GM12875 (cell line): ENCODE data around the gene APLF.
"Not testable (repeated sequence)": the region's sequence is repeated elsewhere in the genome, so short reads cannot be mapped to it uniquely, and the experiment has no call there.

Experiments
- H3K4me3 ChIP-seq: one replicate; pipeline ENCODE4 v1.5.1; 2011; ENCODE audit warnings: low read depth, low read length, control low read depth
- CTCF ChIP-seq: IDR thresholded peaks from 2 replicates; pipeline ENCODE4 v1.5.1; 2011; ENCODE audit warnings: low read depth, mild to moderate bottlenecking, control low read depth, inconsistent platforms, low read length, moderate library complexity, borderline replicate concordance; ENCODE audit not compliant: insufficient read depth

APLF gene

GRCh38 chr2:68537809-68538208 lies 70.4 kb downstream of the APLF start:
- TF ChIP-seq CTCF = no peak
- no peak overlapping the region for H3K4me3 ChIP-seq

GRCh38 chr2:68544811-68545210 lies 77.4 kb downstream of the APLF start:
- no peak overlapping the region for H3K4me3 ChIP-seq
- TF ChIP-seq CTCF = no peak

- no peak for TF ChIP-seq CTCF
- H3K4me3 ChIP-seq = no peak overlapping the region
These were observed 81.0 kb downstream of the APLF start for GRCh38 chr2:68548396-68548795.

- H3K4me3 ChIP-seq = no peak overlapping the region
- TF ChIP-seq CTCF = no peak
These were observed 85.7 kb downstream of the APLF start for GRCh38 chr2:68553098-68553497.

GRCh38 chr2:68555425-68556206 lies 88.2 kb downstream of the APLF start:
- not testable (repeated sequence) for H3K4me3 ChIP-seq

GRCh38 chr2:68556381-68556780 lies 89.0 kb downstream of the APLF start:
- no peak overlapping the region for H3K4me3 ChIP-seq
- no peak for TF ChIP-seq CTCF

- no peak for TF ChIP-seq CTCF
- no peak overlapping the region for H3K4me3 ChIP-seq
These were observed 91.2 kb downstream of the APLF start for GRCh38 chr2:68558576-68558975.
